Stromal cell of bone marrow (primary cell): Measurements from ENCODE around the gene SART3.
"Not testable (repeated sequence)": the region's sequence is repeated elsewhere in the genome, so short reads cannot be mapped to it uniquely, and the experiment has no call there.

Source experiments
- DNase-seq: peaks from one replicate; pipeline ENCODE4 v3.0.0-alpha.2; 2012; ENCODE audit warnings: low read depth

SART3 gene

DNA sequence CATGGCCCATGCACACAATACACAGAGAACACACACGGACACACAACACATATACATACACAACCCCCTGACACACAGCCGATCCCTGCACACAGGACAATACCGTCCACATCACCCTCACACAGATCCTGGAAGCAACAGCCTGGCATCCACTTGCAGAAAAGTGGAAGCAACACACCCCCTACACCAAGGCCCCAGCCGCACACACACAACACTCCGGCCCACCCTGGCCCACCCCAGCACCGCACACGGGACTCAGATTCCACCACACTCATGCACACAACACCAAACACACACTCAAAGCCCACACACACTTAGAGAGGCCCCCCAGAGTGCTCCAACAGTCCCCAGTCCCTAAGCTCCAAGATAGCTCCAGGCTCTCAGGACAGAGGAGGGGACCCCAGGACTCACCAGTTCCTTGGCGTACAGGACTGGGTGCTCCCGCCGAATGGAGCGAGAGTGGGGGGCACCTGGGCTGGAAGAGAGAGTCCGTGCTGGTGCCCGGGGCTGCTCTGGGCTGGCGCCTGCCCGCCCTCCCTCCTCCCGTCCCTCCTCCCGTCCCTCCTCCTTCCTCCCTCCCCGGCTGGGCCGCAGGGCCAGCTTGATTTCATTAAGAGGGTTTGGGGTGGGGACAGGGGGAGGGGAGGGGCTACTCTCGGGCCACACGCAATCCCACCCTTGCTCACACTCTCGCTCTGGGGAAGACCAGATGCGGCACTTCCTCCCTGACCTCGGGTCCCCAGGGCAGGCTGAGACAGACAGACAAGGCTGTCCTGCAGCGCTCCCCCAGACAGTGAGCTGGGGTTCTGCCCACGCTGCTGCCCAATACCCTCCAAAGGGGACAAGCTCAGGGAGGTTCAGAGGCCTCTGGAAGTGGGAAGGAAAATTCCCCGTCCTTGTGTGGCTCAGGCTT is 36.8 kb upstream of the SART3 start, which contains the start of gene TMEM119:
TSS of gene TMEM119 (minus strand) at position 526 of the 913 bp plus-strand sequence. CDS start 5,701 bp downstream, outside the sequence.
- no peak for DNase-seq

DNA sequence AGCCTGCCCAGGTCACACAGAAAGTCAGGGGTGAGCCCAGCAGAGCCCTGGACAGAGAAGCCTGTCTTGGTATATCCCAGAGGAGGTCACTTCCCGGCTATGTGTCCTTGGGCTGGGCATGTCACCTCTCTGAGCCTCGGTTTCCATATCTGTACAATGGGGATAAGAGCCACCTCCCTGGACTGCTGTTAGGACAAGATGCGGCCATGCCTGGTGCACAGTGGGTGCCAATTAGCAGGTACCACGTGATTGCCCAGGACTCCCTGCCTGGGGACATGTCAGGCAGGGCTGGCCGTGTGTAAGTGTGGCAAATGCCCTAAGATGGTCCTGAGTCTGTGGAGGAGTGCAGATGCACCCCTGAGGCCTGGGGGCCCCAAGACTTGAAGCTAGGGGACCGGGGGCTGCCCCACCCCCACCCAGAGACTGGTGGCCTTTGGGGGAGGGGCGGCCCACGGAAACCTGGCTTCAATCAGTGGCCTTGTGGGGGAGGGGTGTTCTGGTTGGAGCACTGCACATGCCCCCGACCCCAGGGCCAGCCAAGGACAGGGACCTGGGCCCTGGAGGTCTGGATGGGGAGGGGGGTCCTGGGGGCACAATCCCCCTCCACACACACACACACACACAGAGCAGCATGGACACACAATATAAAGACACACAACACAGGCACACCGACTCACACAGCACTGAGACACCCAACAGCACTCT is 36.0 kb upstream of the SART3 start:
- no peak for DNase-seq

DNA sequence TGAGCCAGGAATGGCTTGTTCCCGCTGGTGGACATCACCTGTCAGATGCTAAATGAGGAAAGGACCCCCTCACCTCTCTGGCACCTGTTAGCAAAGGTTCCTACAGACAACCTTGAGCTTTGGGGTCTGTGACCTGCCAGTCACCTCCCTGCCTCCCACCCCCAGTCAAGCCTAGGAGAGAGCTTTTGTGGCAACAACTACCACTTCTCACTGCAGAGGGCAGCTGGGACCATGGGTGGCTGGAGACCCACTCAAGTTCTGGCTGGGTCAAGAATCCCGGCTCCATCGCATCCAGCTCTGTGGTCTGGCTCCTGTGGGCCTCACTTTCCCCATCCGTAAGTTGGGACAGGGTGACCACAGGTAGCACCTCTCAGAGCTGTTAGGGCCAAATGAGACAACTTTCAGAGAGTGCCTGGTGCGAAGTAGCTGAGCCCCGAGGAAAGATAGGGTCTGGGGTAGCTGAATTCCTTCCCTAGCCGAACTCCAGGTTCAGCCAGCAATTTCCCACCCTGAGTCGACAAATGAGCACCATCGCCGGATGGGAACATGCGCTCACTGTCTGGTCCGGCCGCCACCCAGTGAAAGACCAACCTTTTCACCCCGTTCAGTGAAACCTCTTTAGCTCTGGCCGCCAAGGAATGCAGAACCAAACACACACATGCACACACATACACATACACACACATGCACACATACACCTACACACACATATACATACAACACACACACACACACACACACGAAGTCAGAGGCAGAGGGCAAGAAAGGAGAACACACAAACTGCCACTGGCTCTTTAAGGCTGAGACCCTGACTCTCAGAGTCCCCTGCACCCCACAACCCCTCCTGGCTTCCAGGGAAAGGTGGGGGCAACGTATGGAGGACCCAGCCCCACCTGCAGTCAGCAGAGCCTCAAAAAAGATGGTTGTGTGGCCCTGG is 35.0 kb upstream of the SART3 start:
- DNase-seq = no peak

DNA sequence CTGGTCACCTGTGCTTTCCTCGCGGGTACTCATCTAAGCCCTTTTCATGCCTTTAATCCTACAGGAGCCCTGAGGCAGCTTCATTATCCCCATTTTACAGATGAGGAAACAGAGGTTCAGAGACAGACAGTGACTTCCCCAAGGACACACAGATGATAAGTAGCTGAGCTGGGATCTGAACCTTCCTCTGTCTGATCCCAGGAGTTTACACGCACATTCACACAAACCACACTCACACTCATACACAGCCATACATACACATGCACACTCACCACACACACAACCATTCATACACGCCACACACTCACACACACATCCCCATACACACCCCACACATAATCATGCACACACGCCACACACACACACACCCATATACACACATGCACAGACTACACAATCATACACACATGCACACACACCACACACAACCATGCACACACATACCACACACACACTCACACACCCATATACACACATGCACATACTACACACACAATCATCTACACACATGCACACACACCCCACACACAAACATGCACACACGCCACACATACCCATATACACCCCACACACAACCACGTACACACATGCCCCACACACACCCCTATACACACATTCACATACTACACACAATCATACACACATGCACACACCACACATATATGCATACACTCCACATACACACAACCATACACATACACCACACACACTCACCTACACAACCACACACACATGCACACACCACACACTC is 34.2 kb upstream of the SART3 start:
- DNase-seq = no peak

DNA sequence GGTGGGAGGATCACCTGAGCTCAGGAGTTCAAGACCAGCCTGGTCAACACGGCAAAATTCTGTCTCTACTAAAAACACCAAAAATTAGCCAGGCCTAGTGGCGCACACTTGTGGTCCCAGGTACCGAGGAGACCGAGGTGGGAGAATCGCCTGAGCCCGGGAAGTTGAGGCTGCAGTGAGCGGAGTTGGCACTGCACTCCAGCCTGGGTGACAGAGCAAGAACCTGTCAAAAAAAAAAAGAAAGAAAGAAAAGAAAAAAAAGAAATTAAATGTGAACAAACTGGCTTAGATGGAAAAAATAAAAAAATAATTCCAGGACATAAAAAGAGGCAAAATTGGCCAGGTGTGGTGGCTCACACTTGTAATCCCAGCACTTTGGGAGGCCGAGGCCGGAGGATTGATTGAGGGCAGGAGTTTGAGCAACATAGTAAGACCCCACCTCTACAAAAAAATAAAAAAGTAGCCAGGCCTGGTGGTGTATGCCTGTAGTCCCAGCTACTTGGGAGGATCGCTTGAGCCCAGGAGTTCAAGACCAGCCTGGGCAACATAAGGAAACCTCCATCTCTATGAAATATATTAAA is 33.4 kb upstream of the SART3 start:
- DNase-seq = no peak

DNA sequence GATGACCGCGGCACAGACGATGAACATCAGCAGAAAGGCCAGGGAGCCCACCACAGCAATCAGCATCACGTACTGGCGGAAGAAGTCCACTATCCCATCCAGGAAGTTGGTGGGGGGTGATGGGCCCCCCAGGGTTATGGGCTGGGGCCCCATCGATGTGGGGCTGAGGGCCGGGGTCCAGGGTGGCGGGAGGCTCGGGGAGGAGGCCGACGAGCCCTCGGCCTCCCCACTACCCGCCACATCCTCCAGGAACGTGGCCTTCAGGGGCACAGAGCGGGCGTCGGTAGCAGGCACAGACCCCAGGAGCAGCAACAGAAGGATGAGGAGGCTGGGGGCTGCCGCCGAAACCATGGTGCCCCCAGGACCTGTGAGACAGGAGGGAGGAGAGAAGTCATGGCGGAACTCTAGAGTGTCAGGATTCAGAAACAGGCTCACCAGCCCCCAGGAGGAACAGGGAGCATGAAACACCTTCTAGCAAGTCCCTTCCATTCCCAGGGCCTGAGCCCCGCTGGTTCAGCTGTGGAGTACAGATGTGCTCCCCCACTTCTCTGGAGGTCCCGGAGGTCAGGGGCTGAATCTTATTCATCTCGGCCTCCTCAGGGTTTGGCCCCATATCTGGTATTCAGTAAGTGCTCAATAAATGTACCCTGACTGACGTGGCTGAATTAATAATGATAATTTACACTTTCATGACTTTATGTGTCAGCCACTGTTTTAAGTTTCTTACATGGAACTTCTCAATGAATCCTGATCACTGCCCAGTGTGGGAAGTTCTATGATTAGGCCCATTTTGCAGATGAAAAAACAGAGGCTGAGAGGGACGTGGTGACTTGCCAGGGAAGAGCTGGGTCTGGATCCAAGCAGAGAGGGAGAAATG is 31.3 kb upstream of the SART3 start:
- DNase-seq = no peak

DNA sequence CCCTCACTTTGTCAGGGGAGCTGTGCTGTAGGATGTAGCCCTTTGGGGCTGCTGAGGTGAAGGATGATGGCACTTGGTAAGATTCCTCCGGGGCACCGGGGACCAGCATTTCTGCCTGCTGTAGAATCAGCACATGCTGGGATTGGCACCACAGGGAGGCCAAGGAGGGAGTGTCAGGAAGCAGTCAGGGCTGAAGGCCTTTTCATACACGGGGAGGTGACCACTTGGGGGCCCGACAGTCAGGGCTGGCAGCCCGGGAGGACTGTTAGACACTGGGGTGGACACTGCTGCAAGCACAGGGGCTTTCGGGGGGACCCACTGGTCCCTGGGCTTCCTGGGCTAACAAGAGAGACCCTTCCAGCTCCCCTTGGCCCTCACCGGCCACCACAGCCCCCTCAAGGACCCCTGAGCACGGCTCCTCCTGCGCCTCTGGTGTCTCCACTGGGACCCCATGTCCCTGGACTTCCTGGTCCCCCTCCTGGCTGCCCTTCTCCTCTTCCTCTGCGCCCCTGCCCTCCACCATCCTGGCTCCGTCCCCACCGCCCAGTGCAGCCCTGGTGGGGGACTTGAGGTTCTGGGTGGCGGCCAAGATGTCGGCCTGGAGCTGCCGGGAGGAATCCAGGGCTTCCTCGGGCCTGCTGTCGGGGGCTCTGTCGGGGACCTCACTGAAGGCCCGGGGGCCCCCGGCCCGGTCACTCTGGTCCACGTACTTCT is 30.5 kb upstream of the SART3 start:
- DNase-seq = no peak

DNA sequence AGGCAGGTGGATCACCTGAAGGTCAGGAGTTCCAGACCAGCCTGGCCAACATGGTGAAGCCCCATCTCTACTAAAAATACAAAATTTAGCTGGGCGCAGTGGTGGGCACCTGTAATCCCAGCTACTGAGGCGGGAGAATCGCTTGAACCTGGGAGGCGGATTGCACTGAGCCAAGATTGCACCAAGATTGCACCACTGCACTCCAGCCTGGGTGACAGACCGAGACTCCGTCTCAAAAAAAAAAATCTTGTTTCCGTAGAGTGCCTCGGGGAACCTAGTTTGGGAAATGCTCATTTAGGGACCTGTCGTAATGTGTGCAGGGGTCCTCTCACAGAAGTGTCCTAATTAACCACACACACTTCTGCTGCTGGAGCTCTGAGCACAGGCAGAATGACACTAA is 29.5 kb upstream of the SART3 start:
- DNase-seq = not testable (repeated sequence)

DNA sequence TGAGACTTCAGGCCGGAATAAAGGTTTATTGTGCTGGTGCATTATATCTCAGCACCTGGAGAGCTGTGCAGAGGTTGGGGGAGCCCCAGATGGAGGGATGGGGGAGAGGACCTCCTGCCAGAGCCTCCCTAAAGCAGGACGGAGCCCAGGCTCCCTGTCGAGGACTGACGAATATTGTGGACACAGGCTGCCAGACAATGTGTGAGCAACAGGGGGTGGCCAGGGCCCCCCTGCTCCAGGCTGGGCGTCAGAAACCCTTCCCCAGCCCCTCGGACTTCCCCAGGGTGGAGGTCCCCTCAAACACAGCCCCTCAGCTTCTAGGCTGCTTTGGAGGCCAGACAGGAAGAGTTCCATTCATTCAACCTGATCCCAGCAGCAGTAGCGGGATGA is 28.9 kb upstream of the SART3 start:
- no peak for DNase-seq

DNA sequence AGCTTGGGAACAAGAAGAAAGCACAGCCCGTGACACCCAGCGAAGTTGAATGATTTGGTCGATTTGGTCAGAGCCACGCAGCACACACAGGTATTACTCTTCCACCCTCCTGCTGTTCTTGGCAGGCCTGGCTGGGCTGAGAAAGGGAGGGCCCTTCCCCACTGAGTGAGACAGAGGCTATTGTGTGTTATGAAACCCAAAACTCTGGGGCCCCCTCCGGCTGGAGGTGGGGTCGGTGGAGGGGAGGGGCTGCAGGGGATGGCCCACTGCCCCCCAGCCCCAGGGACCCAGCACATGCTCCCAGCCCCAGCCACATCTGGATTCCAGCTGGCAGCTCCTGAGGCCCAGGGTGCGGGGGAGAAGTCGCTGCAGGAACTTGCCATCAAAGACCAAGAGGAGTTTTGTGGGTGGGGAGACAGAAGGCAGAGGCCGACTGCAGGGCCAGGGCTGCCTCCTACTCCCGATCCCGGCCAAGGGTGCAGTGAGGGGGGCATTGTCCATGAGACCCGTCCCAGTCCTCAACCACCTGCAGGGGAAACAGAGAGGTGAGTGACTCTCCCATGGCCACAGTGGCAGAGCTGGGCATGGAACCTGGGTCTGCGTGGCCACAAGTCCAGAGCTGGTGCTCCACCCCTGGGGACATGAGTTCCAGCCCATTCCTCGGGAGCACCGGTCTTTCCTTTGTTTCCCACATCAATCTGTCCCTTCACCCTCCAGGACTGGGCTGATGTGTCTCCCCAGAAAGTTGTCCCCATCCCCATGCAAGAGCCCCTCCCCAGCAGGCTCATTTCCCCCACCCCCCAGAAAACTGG is 28.3 kb upstream of the SART3 start:
- no peak for DNase-seq

DNA sequence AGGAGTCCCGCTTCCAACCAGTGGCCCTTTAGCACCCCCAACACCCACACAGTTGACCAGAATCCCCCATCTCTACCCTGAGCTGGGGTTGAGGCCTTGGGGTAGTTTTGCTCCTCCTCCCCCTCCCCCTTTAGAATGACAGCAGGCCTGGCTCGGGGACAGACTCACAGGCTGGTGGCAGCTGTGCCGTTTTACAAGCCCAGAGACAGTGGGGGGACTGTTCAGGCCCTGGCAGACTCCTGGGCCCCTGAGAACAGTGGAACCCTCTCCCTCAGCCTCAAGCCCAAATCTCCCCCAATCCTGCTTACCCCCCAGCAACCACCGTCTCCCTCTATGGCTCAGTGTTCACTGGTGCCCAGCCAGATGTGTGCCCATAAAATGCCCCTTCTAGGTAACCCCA is 26.9 kb upstream of the SART3 start:
- DNase-seq = no peak

DNA sequence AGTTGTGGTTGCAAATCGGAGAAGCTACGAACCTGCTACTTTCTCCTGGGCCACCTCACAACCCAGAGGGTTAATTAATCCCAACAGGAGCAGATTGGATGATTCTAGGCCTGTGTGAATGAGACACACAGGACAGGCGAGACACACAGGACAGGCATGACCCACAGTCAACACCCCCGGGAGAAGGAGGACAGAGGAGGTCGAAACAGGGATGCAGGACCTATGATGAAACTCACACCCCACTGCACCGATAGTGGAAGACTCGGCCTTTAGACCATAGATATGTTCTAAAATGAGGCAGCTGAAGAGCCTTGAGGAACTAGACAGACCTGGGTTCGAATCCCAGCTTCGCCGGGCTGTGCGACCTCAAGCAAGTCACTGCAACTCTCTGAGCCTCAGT is 25.3 kb upstream of the SART3 start:
- DNase-seq = no peak

DNA sequence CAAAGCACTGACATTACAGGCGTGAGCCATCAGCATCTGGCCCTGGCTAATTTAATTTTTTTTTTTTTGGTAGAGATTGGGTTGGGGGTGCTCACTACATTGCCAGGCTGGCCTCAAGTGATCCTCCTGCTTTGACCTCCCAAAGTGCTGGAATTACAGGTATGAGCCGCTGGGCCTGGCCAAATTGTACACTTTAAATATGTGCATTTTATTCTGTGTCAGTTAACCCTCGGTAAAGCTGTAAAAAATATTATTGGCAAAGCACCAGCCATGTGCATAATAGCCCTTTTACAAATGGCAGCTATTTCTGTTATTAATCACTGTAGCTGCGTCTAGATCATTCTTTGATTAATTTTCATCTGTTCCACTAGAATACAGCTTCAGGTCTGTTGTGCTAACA is 24.9 kb upstream of the SART3 start:
- no peak for DNase-seq

DNA sequence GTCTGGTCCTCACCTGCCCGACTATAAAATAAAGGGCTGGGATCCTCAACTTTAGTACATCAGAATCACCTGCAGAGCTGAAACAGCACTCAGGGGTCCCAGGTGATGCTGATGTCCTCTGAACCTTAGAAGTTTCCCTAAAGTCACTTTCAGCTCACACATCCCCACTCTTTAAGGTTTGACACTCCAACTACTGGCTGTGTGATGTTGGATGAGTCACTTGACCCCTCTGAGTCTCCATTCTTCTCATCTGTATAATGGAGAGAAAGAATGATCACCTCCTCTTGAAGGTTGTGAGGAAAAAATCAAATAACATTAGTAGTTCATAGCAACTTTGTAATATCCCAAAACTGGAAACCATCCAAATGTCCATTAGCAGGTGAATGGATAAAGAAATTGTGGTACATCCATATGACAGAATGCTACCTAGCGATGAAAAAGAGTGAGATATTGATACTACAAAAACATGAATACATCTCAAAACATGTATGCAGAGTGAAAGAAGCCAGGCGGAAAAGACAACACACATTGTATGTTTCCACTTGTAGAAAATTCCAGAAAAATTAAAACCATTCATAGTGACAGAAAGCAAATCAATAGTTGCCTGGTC is 23.6 kb upstream of the SART3 start:
- DNase-seq = no peak

DNA sequence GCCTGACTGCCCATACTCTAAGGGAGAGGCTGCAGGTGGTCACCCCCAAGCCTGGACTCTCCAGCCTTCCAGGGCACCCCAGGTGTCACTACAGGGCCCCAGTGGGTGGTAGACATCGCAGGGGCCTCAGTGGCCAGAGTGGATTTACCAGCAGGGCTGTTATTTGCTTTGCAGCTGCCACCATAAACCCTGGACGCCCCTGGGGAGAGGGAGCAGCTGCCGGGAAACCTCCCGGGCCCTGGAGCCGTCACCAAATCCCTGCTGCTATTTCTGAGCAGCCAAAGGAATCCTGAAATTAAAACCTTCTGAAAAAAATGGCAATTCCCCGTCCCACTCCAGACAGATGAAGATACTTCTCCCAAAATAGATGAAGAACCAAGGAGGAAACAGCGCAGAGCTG is 23.0 kb upstream of the SART3 start:
- no peak for DNase-seq

DNA sequence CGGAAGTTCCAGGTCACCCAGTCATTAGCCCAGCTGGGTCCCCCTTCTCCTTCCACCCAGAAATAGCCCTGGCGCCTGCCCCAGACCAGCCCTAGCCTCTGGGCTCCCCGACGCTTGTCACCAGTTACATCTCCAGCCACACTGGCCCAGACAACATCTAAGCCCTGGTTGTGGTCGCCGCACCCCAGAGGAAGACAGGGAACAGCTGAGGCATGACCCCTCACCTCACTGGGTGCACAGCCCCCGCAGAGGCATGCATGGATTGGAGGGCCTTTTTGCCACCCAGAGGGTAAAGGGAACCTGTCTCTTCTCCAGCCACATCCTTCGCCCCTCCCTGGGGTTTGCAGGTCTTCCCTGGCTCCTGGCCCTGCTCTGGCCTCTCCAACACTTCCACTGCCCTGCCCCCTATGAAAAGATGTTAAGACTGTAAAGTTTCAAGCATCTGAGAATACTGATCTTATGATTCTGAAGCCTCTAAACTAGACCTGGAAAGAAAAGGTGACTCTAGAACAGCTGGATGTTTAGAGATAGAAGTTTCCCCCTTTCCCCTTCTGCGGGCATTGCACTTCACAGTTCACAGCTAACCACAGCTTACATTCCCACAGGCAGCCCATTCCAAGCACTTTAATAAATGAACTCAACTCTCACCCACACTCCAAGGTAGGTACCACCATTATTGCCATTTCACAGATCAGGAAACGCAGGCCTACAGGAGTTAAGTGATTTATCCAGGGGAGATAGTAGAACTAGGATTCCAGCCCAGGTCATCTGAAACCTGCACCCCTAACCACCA is 22.2 kb upstream of the SART3 start:
- no peak for DNase-seq

DNA sequence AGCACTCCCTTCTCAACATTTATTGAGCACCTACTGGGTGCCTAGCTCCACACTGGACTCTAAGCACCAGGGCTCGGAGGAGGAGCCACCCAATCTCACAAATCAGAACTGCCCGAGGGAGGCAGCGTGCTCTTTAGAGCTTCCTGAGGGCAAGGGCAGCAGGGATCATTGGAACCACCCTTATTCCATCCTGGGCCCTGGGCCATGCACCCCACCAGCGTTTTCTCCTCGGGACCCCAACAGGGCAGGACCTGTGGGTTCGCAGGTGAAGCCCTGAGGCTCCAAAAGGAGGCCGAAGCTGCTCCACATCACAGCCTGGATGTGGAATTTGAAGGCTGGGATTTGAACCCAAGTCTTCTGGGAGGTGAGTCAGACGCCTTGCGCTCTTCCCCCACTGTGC is 21.5 kb upstream of the SART3 start:
- DNase-seq = no peak
